H9 (cell line): ENCODE results near the gene MAP3K12. TPM values are rescaled to one million over a fixed set of nuclear protein-coding genes. Genes with fewer than 3 reads are reported as not detected.
A peak's percentile ranks its signal among the peaks of the same experiment; 100 is the strongest.

ENCODE experiments used
- DNase-seq: peaks from one replicate; pipeline ENCODE4 v3.0.0-alpha.2; 2017
- H2AFZ ChIP-seq: one replicate; pipeline ENCODE4 v1.6.1; 2013; ENCODE audit warnings: mild to moderate bottlenecking, low read length, control low read depth, moderate library complexity
- H2AK5ac ChIP-seq: 2 replicates; pipeline ENCODE4 v1.6.1; 2013; ENCODE audit warnings: low read length, control low read depth, mixed read lengths; ENCODE audit not compliant: insufficient read length
- H2BK120ac ChIP-seq: one replicate; pipeline ENCODE4 v1.6.1; 2013; ENCODE audit warnings: low read depth, mild to moderate bottlenecking, low read length, control low read depth, inconsistent platforms; ENCODE audit not compliant: poor library complexity, severe bottlenecking
- H2BK12ac ChIP-seq: 2 replicates; pipeline ENCODE4 v1.6.1; 2013; ENCODE audit warnings: low read length, control low read depth, mixed read lengths, low read depth; ENCODE audit not compliant: insufficient read length
- H2BK15ac ChIP-seq: 2 replicates; pipeline ENCODE4 v1.6.1; 2013; ENCODE audit warnings: low read depth, low read length, control low read depth
- H2BK20ac ChIP-seq: one replicate; pipeline ENCODE4 v1.6.1; 2013; ENCODE audit warnings: low read depth, mild to moderate bottlenecking, low read length, control low read depth, inconsistent platforms; ENCODE audit not compliant: poor library complexity, severe bottlenecking
- H2BK5ac ChIP-seq: 2 replicates; pipeline ENCODE4 v1.6.1; 2013; ENCODE audit warnings: low read length, control low read depth, mixed read lengths; ENCODE audit not compliant: insufficient read length
- H3K14ac ChIP-seq: 2 replicates; pipeline ENCODE4 v1.6.1; 2013; ENCODE audit warnings: low read length, control low read depth; ENCODE audit not compliant: insufficient read depth
- H3K18ac ChIP-seq: 2 replicates; pipeline ENCODE4 v1.6.1; 2013; ENCODE audit warnings: low read depth, mild to moderate bottlenecking, mixed read lengths, low read length, control low read depth; ENCODE audit not compliant: insufficient read length
- H3K23ac ChIP-seq: 2 replicates; pipeline ENCODE4 v1.6.1; 2013; ENCODE audit warnings: low read length, control low read depth, mixed read lengths, low read depth; ENCODE audit not compliant: insufficient read length
- H3K23me2 ChIP-seq: 2 replicates; pipeline ENCODE4 v1.6.1; 2013; ENCODE audit warnings: low read depth, mild to moderate bottlenecking, mixed read lengths, low read length, control low read depth; ENCODE audit not compliant: insufficient read length, poor library complexity, severe bottlenecking
- H3K27ac ChIP-seq: 2 replicates; pipeline ENCODE4 v1.5.1; 2013; ENCODE audit warnings: low read length, control low read depth, mixed read lengths, low read depth; ENCODE audit not compliant: insufficient read length
- H3K27me3 ChIP-seq: 2 replicates; pipeline ENCODE4 v1.6.1; 2013; ENCODE audit warnings: low read length, control low read depth, inconsistent platforms; ENCODE audit not compliant: insufficient read depth
- H3K4ac ChIP-seq: 2 replicates; pipeline ENCODE4 v1.6.1; 2013; ENCODE audit warnings: low read depth, mild to moderate bottlenecking, control low read depth, inconsistent platforms, low read length, moderate library complexity
- H3K4me1 ChIP-seq: 2 replicates; pipeline ENCODE4 v1.6.1; 2013; ENCODE audit warnings: low read length, control low read depth, inconsistent platforms; ENCODE audit not compliant: insufficient read depth
- H3K4me2 ChIP-seq: 2 replicates; pipeline ENCODE4 v1.6.1; 2013; ENCODE audit warnings: low read length, control low read depth, mixed read lengths; ENCODE audit not compliant: insufficient read length, insufficient read depth
- H3K56ac ChIP-seq: 2 replicates; pipeline ENCODE4 v1.6.1; 2013; ENCODE audit warnings: low read depth, mild to moderate bottlenecking, mixed read lengths, low read length, control low read depth; ENCODE audit not compliant: insufficient read length
- H3K79me1 ChIP-seq: 2 replicates; pipeline ENCODE4 v1.6.1; 2013; ENCODE audit warnings: low read depth, mild to moderate bottlenecking, moderate library complexity, low read length, control low read depth, inconsistent platforms; ENCODE audit not compliant: insufficient read depth, poor library complexity, severe bottlenecking
- H3K79me2 ChIP-seq: 2 replicates; pipeline ENCODE4 v1.6.1; 2013; ENCODE audit warnings: low read length, control low read depth, inconsistent platforms; ENCODE audit not compliant: insufficient read depth
- H3K9ac ChIP-seq: 2 replicates; pipeline ENCODE4 v1.6.1; 2013; ENCODE audit warnings: low read length, control low read depth, mixed read lengths; ENCODE audit not compliant: insufficient read length; ENCODE audit errors: extremely low read depth
- H3K9me3 ChIP-seq: one replicate; pipeline ENCODE4 v1.6.1; 2013; ENCODE audit warnings: low read depth, low read length, inconsistent platforms; ENCODE audit not compliant: control insufficient read depth
- H3T11ph ChIP-seq: one replicate; pipeline ENCODE4 v1.6.1; 2013; ENCODE audit warnings: mild to moderate bottlenecking, low read length, control low read depth, inconsistent platforms
- H4K20me1 ChIP-seq: one replicate; pipeline ENCODE4 v1.6.1; 2013; ENCODE audit not compliant: control insufficient read depth, insufficient read length, insufficient read depth
- H4K5ac ChIP-seq: 2 replicates; pipeline ENCODE4 v1.6.1; 2013; ENCODE audit warnings: low read depth, mild to moderate bottlenecking, mixed read lengths, low read length, control low read depth; ENCODE audit not compliant: insufficient read length
- H4K8ac ChIP-seq: replicated peaks from 2 replicates; pipeline ENCODE4 v1.6.1; 2013; ENCODE audit warnings: low read length, control low read depth, mixed read lengths, low read depth; ENCODE audit not compliant: insufficient read length
- H4K91ac ChIP-seq: 2 replicates; pipeline ENCODE4 v1.6.1; 2013; ENCODE audit warnings: low read depth, mild to moderate bottlenecking, moderate library complexity, mixed read lengths, low read length, control low read depth; ENCODE audit not compliant: insufficient read length
- H3K27ac Mint-ChIP-seq, 3 experiments: 2 replicates in 2 of 3; 3 replicates in 1 of 3; pipeline ENCODE4 v1.8.0; 2020 to 2021; ENCODE audit warnings: mixed read lengths in 3 of 3, mild to moderate bottlenecking in 1 of 3, moderate library complexity in 1 of 3
- H3K27me3 Mint-ChIP-seq: 2 replicates; pipeline ENCODE4 v1.8.0; 2021; ENCODE audit warnings: low read depth, mild to moderate bottlenecking, moderate library complexity, mixed read lengths
- H3K36me3 Mint-ChIP-seq, 3 experiments: 2 replicates in 2 of 3; 3 replicates in 1 of 3; pipeline ENCODE4 v1.8.0; 2020 to 2021; ENCODE audit warnings: low read depth in 3 of 3, mixed read lengths in 3 of 3; ENCODE audit not compliant: insufficient read depth in 1 of 3
- H3K4me1 Mint-ChIP-seq, 2 experiments: 2 replicates each; pipeline ENCODE4 v1.8.0; 2020; ENCODE audit warnings: mixed read lengths in 2 of 2
- H3K4me3 Mint-ChIP-seq, 2 experiments: 2 replicates in 1 of 2; 3 replicates in 1 of 2; pipeline ENCODE4 v1.8.0; 2020 to 2021; ENCODE audit warnings: mild to moderate bottlenecking in 2 of 2, mixed read lengths in 2 of 2, moderate library complexity in 1 of 2
- H3K9me3 Mint-ChIP-seq, 2 experiments: 2 replicates in 1 of 2; 3 replicates in 1 of 2; pipeline ENCODE4 v1.8.0; 2020; ENCODE audit warnings: mild to moderate bottlenecking in 2 of 2, mixed read lengths in 2 of 2, moderate library complexity in 1 of 2
- CTCF ChIP-seq: fragments of 200-600 bp; sonication (generic); conservative IDR thresholded peaks from 3 replicates; pipeline ENCODE4 v1.8.0; 2021; ENCODE audit warnings: antibody characterized with exemption, mild to moderate bottlenecking
- WGBS: extraction: QIAGEN DNeasy Blood & Tissue Kit; methylation state at CpG from one replicate; pipeline ENCODE4 v1.1.7; 2013; ENCODE audit warnings: missing lambda C conversion rate, low lambda C conversion rate, mixed read lengths; ENCODE audit not compliant: insufficient read length; ENCODE audit errors: extremely low coverage; 5-methylcytosine and 5-hydroxymethylcytosine counted together
- total RNA-seq: library from RNA; stranded (reverse); gene quantifications from 2 replicates; pipeline ENCODE4 v1.2.1, GENCODE V29; 2021

MAP3K12 gene
- total RNA-seq, 1 experiment from 2014 or later = 22.3 TPM

- Histone ChIP-seq H2BK20ac (no peak within 1 kb of the TSS), H3K9me3 (no peaks in the 10 kb centered on the region), H2BK15ac (no peak within 1 kb of the TSS), H3K56ac (no peak within 1 kb of the TSS), H3K23me2 (no peaks in the 10 kb centered on the region), H2AK5ac (no peak within 1 kb of the TSS), H3K4me1 (no peaks in the 10 kb centered on the region), H3T11ph (no peak within 1 kb of the TSS), H3K79me2 (no peaks in the 10 kb centered on the region), H3K4ac (no peak within 1 kb of the TSS), H3K4me2 (no peak within 1 kb of the TSS), H3K27me3 (no peaks in the 10 kb centered on the region), H3K79me1 (peaks cover 1% of the 10 kb centered on the region), H2AFZ (no peak within 1 kb of the TSS), H2BK120ac (no peak within 1 kb of the TSS), H4K91ac (no peak within 1 kb of the TSS), H2BK12ac (no peak within 1 kb of the TSS), H3K18ac (no peak within 1 kb of the TSS), H4K5ac (no peak within 1 kb of the TSS), H3K23ac (no peak within 1 kb of the TSS), H4K8ac (no peak within 1 kb of the TSS), H2BK5ac (no peak within 1 kb of the TSS), H4K20me1 (no peaks in the 10 kb centered on the region), H3K9ac (no peak within 1 kb of the TSS), H3K27ac (no peak within 1 kb of the TSS), H3K14ac (no peak within 1 kb of the TSS)
- no peak for TF ChIP-seq CTCF
- H3K27ac Mint-ChIP-seq = peak within 1 kb of the TSS; percentile 82 to 90 (median 86); a peak in 6 of 7 replicates
- no peaks in the 10 kb centered on the region for H3K27me3 Mint-ChIP-seq
- peaks cover 19 to 36% (median 29%) of the 10 kb centered on the region in 3 experiments for H3K36me3 Mint-ChIP-seq
- no peak for DNase-seq
- H3K4me3 Mint-ChIP-seq = no peak within 1 kb of the TSS
- H3K9me3 Mint-ChIP-seq = no peaks in the 10 kb centered on the region
- no CpG with 5 or more reads among the region's 9 CpGs for WGBS
- peaks cover 7 to 14% of the 10 kb centered on the region in 2 experiments for H3K4me1 Mint-ChIP-seq
Measured at GRCh38 chr12:53506881-53507602, 7.8 kb upstream of the MAP3K12 start, which contains the start of gene NPFF. Gene NPFF, minus strand, starts transcription at chr12:53507484. Its CDS starts 10 bp downstream, at chr12:53507474.
